ENCODE results near the gene MERTK. TPM values are rescaled to one million over a fixed set of nuclear protein-coding genes. Genes with fewer than 3 reads are reported as not detected.
A peak's percentile ranks its signal among the peaks of the same experiment; 100 is the strongest.

MERTK gene
- total and polyA plus RNA-seq, 2 of the 13 experiments (the other 11 are each of a cell fraction or from before 2014, with no cell fraction given): 37.3 to 44.7 TPM

GRCh38 chr2:111954602-111955332 is 56.4 kb downstream of the MERTK start (continued):
- no peak for TF ChIP-seq UBTF (CRISPR knock-in tag; IDR thresholded peaks at IDR 0.05)
- TF ChIP-seq ZNF256 (CRISPR knock-in tag; conservative IDR thresholded peaks at IDR 0.05): no peak
- peak; percentile 47; the same call in 1 of the 2 replicates for TF ChIP-seq TCF7 (IDR thresholded peaks at IDR 0.05; ENCODE audit: low read depth)
- TF ChIP-seq RXRA (CRISPR knock-in tag; IDR thresholded peaks at IDR 0.05): peak; percentile 36; the same call in 1 of the 2 replicates
- no peak for TF ChIP-seq PRDM10 (CRISPR knock-in tag; IDR thresholded peaks at IDR 0.05; ENCODE audit: low read depth)
- TF ChIP-seq YY1 (IDR thresholded peaks at IDR 0.05; ENCODE audit: insufficient read depth, insufficient replicate concordance, low read depth, low read length): peak; percentile 15
- no peak for TF ChIP-seq ZFP36L1 (CRISPR knock-in tag; IDR thresholded peaks at IDR 0.05)
- TF ChIP-seq BATF2 (CRISPR knock-in tag; IDR thresholded peaks at IDR 0.05): no peak
- no peak for TF ChIP-seq EED (CRISPR knock-in tag; IDR thresholded peaks at IDR 0.05)
- TF ChIP-seq ETV5 (CRISPR knock-in tag; IDR thresholded peaks at IDR 0.05; ENCODE audit: borderline replicate concordance): peak; percentile 9; the same call in 1 of the 2 replicates
- no peak for TF ChIP-seq ZNF343 (CRISPR knock-in tag; IDR thresholded peaks at IDR 0.05)
- peak; percentile 60; the same call in 1 of the 2 replicates for TF ChIP-seq ZNF609 (CRISPR knock-in tag; IDR thresholded peaks at IDR 0.05; ENCODE audit: borderline replicate concordance)
- no peak for TF ChIP-seq ZNF101 (CRISPR knock-in tag; IDR thresholded peaks at IDR 0.05; ENCODE audit: borderline replicate concordance, low read depth)
- peak; percentile 66; the same call in 1 of the 2 replicates for TF ChIP-seq ZNF614 (CRISPR knock-in tag; IDR thresholded peaks at IDR 0.05; ENCODE audit: borderline replicate concordance)
- no peak for TF ChIP-seq ZBTB1 (CRISPR knock-in tag; IDR thresholded peaks at IDR 0.05; ENCODE audit: borderline replicate concordance)
